CD4-positive, alpha-beta T cell (primary cell): Measurements from ENCODE around the gene ARL2BP. TPM values are rescaled to one million over a fixed set of nuclear protein-coding genes. Genes with fewer than 3 reads are reported as not detected.

Experiments
- ATAC-seq: fragments of 200-7000 bp; cut with Tn5 transposase; one replicate; pipeline ENCODE4 v1.10.0; 2022; ENCODE audit warnings: mild to moderate bottlenecking; ENCODE audit not compliant: poor library complexity
- CTCF ChIA-PET: fragments of 350-600 bp; sonication (Branson Sonifier 250); formaldehyde crosslinking; loops from one replicate; lab custom pipeline; 2021; ENCODE audit warnings: antibody characterized with exemption, inconsistent platforms; lab: Charles Lee
- POLR2A ChIA-PET: fragments of 350-600 bp; sonication (Branson Sonifier 250); formaldehyde crosslinking; loops from one replicate; lab custom pipeline; 2021; ENCODE audit warnings: antibody characterized with exemption, inconsistent platforms; lab: Charles Lee
- DNase-seq, 14 experiments: peaks; one replicate each; pipeline ENCODE4 v3.0.0-alpha.2; 2013 to 2020; ENCODE audit warnings: mixed read lengths in 2 of 14
- H3K27ac ChIP-seq, 2 donors: one replicate each; pipeline versions ENCODE4 v1.5.1 to v1.7.0; 2013; ENCODE audit warnings: low read length in 2 of 2, low read depth in 1 of 2, mild to moderate bottlenecking in 1 of 2
- H3K27me3 ChIP-seq, 2 experiments: 1 replicate in 1 of 2; 2 replicates in 1 of 2; pipeline versions ENCODE4 v1.6.1 to v1.7.0; 2013; ENCODE audit warnings: low read length in 2 of 2, control low read depth in 1 of 2, mild to moderate bottlenecking in 1 of 2, moderate library complexity in 1 of 2; ENCODE audit not compliant: insufficient read depth in 2 of 2, control insufficient read depth in 1 of 2
- H3K36me3 ChIP-seq: one replicate; pipeline ENCODE4 v1.6.1; 2013; ENCODE audit warnings: low read length, control low read depth; ENCODE audit not compliant: insufficient read depth
- H3K4me1 ChIP-seq: one replicate; pipeline ENCODE4 v1.6.1; 2013; ENCODE audit warnings: low read length, control low read depth; ENCODE audit not compliant: insufficient read depth
- H3K4me3 ChIP-seq: one replicate; pipeline ENCODE4 v1.5.1; 2013; ENCODE audit warnings: mild to moderate bottlenecking, low read length, moderate library complexity
- H3K9me3 ChIP-seq, 2 experiments: 1 replicate in 1 of 2; 2 replicates in 1 of 2; pipeline versions ENCODE4 v1.6.1 to v1.7.0; 2013; ENCODE audit warnings: low read length in 2 of 2, mild to moderate bottlenecking in 2 of 2, control low read depth in 1 of 2, moderate library complexity in 1 of 2; ENCODE audit not compliant: control insufficient read depth in 1 of 2, insufficient read depth in 1 of 2
- H3K27ac Mint-ChIP-seq: one replicate; pipeline ENCODE4 v1.8.0; 2020; ENCODE audit warnings: mixed read lengths
- H3K27me3 Mint-ChIP-seq: one replicate; pipeline ENCODE4 v1.8.0; 2021; ENCODE audit warnings: mixed read lengths
- H3K36me3 Mint-ChIP-seq: one replicate; pipeline ENCODE4 v1.8.0; 2021; ENCODE audit warnings: low read depth, mixed read lengths
- H3K4me1 Mint-ChIP-seq: one replicate; pipeline ENCODE4 v1.8.0; 2021; ENCODE audit warnings: low read depth, mixed read lengths
- H3K4me3 Mint-ChIP-seq: one replicate; pipeline ENCODE4 v1.8.0; 2020; ENCODE audit warnings: mild to moderate bottlenecking, mixed read lengths
- H3K9me3 Mint-ChIP-seq: one replicate; pipeline ENCODE4 v1.8.0; 2020; ENCODE audit warnings: mixed read lengths
- intact Hi-C, 2 experiments: fragments of 100-400 bp; cut with DNase I in 1 of 2; cut with micrococcal nuclease in 1 of 2; formaldehyde crosslinking; loops; one replicate each; pipeline versions ENCODE4 v1.15.1 to v1.9.0; 2023 to 2025; cut with DNase I, micrococcal nuclease
- total RNA-seq, 174 experiments: library from RNA in 2 of 174; stranded (reverse) in 2 of 174; gene quantifications; one replicate each; pipeline ENCODE4 v1.2.3 and lab custom pipeline; 2021 to 2026
- TF ChIP-seq, protein P1 (sequence below): fragments of 200-600 bp; IDR thresholded peaks from one replicate; pipeline ENCODE4 v1.8.0; 2022; ENCODE audit warnings: antibody characterized with exemption, mild to moderate bottlenecking

Gene ARL2BP
- total RNA-seq, 2 experiments from 2014 or later: 32.4 to 35.6 TPM

DNA sequence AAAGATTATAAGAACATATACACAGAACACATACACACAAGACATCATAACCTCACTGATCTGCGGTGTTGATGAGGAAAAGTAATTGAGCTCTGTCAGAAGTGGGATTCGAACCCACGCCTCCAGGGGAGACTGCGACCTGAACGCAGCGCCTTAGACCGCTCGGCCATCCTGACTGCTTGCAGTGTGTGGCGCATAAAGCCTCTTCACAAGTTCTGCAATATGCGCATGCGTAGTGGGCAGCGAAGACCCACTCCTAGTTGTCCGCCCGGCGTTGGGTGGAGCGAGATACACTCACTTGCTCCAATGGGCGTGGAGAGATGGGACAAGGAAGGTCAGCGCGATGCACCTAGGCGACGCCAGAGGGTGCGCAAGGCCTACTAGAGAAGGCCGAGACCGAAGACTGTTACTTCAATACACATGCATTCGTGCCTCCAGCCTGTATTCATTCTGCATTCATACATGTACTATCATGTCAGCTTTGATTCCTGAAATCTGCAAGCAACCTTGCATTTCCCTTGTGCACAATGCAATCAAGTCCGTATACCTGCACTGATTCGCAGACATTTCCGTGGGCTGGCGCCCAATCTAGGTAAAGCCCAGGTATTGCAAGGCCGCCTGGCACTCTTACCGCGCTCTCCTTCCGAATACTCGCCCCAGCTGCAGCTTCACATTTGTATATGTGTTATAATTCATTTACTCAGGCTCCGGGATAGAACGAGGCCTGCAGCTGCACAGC lies 55.5 kb downstream of the ARL2BP start:
- CTCF ChIA-PET: interaction anchor here (0.7 to 4.5 kb wide), 16 partner anchors 9 to 237 kb away, joined by 3 to 72 read pairs (median 5); partner anchors contain the start of genes ARL2BP, CCDC102A, CIAPIN1 and COQ9
- H3K27me3 Mint-ChIP-seq: no peaks in the 10 kb centered on the region
- H3K4me3 Mint-ChIP-seq: no peak overlapping the region
- ATAC-seq (peak; percentile 91), DNase-seq (peak; percentile 97 to 100 (median 99))
- Histone ChIP-seq H3K4me1 (peaks cover 54% of the 10 kb centered on the region), H3K36me3 (no peaks in the 10 kb centered on the region), H3K9me3 (no peaks in the 10 kb centered on the region), H3K27ac (peak overlapping the region; percentile 50 to 79), H3K4me3 (peak overlapping the region; percentile 58), H3K27me3 (no peaks in the 10 kb centered on the region)
- intact Hi-C loops: loop anchor here (1.0 to 5.0 kb wide), 10 partner anchors 16 to 432 kb away; partner anchors contain the start of genes ARL2BP (in 1 of the 2), PLLP (in 1 of the 2), POLR2C (in 1 of the 2) and PSME3IP1 (in 1 of the 2)
- POLR2A ChIA-PET: interaction anchor here (1.2 to 2.8 kb wide), 13 partner anchors 11 to 435 kb away, joined by 3 to 31 read pairs (median 7); partner anchors contain the start of genes ARL2BP, CIAPIN1, COQ9 and KATNB1
- H3K4me1 Mint-ChIP-seq: peaks cover 16% of the 10 kb centered on the region
- no peaks in the 10 kb centered on the region for H3K36me3 Mint-ChIP-seq
- H3K27ac Mint-ChIP-seq: no peak overlapping the region
- H3K9me3 Mint-ChIP-seq: no peaks in the 10 kb centered on the region
- TF ChIP-seq, protein P1, sequence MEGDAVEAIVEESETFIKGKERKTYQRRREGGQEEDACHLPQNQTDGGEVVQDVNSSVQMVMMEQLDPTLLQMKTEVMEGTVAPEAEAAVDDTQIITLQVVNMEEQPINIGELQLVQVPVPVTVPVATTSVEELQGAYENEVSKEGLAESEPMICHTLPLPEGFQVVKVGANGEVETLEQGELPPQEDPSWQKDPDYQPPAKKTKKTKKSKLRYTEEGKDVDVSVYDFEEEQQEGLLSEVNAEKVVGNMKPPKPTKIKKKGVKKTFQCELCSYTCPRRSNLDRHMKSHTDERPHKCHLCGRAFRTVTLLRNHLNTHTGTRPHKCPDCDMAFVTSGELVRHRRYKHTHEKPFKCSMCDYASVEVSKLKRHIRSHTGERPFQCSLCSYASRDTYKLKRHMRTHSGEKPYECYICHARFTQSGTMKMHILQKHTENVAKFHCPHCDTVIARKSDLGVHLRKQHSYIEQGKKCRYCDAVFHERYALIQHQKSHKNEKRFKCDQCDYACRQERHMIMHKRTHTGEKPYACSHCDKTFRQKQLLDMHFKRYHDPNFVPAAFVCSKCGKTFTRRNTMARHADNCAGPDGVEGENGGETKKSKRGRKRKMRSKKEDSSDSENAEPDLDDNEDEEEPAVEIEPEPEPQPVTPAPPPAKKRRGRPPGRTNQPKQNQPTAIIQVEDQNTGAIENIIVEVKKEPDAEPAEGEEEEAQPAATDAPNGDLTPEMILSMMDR: peak; percentile 88

DNA sequence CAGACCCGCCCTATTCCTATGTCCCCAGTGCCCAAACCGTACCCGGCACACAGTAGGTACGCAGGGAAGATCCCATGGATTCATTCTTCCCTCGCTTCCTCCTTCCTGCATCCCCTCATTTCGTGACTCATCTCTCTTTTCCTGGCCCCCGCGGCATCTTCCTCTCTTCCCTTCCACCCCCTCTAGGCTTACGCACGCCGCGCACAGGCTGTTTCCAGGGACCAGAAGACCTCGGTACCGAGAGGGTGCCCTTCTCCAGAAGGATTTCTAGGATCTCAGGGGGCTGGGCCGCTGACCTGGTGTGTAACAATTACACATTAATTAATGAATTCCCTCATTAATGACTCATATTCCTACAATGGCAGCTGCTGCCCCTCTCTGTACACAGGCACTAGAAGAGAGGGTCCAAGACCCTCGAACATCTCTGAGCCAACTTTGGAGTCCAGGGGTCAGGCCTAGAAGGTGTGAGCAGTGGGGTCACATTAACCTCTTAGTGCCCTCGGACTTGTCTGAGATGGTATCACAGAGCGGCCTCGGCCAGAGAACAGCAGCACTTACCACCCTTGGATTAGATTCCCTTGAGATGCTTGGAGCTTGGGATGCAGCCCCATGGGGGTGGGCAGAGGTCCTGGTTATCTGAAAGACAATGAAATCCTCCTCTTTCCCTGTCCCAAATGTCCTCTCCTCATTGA lies 56.2 kb downstream of the ARL2BP start:
- Mint-ChIP-seq H3K27ac (no peak overlapping the region), H3K4me3 (peak overlapping the region; percentile 51), H3K9me3 (no peaks in the 10 kb centered on the region), H3K4me1 (peaks cover 16% of the 10 kb centered on the region), H3K36me3 (no peaks in the 10 kb centered on the region), H3K27me3 (no peaks in the 10 kb centered on the region)
- ChIA-PET CTCF (interaction anchor here (0.7 to 4.5 kb wide), 12 partner anchors 10 to 236 kb away, joined by 3 to 72 read pairs (median 7); partner anchors contain the start of genes CCDC102A, CIAPIN1, COQ9 and POLR2C), POLR2A (interaction anchor here (1.0 to 2.8 kb wide), 10 partner anchors 12 to 218 kb away, joined by 4 to 31 read pairs (median 6); partner anchors contain the start of genes CIAPIN1, COQ9, POLR2C and PSME3IP1)
- Histone ChIP-seq H3K27ac (peak overlapping the region in 1 of 2 donors; percentile 19), H3K4me1 (peaks cover 54% of the 10 kb centered on the region), H3K9me3 (no peaks in the 10 kb centered on the region), H3K27me3 (no peaks in the 10 kb centered on the region), H3K36me3 (no peaks in the 10 kb centered on the region), H3K4me3 (peak overlapping the region; percentile 58)
- no peak for ATAC-seq
- peak in 1 of 14 experiments; percentile 11 for DNase-seq
- TF ChIP-seq, protein P1: no peak
- intact Hi-C loops: loop anchor here (1.0 to 5.0 kb wide), 6 partner anchors 16 to 431 kb away; partner anchors contain the start of genes PLLP (in 1 of the 2), POLR2C (in 1 of the 2), PSME3IP1 (in 1 of the 2) and RSPRY1 (in 1 of the 2)

Other genes with a start within 250 kb of the ARL2BP start
- 1 to 10 TPM; 2.2 to 3.5 TPM for gene CPNE2, start 152.7 kb upstream of the ARL2BP start, total RNA-seq
- gene PSME3IP1, start 59.2 kb upstream of the ARL2BP start, total RNA-seq: 10 to 100 TPM; 77.1 to 77.9 TPM
- gene RSPRY1, start 58.9 kb upstream of the ARL2BP start, total RNA-seq: 10 to 100 TPM; 19.9 to 21.3 TPM
- 1 to 10 TPM; 1.8 to 2.5 TPM for gene PLLP, start 39.4 kb downstream of the ARL2BP start, total RNA-seq
- not detected for gene CCL22, start 113.5 kb downstream of the ARL2BP start, total RNA-seq
- gene CX3CL1, start 127.2 kb downstream of the ARL2BP start, total RNA-seq: not detected
- gene CCL17, start 159.5 kb downstream of the ARL2BP start, total RNA-seq: not detected
- gene CIAPIN1, start 202.1 kb downstream of the ARL2BP start, total RNA-seq: 10 to 100 TPM; 27.8 to 28.0 TPM
- gene COQ9, start 202.2 kb downstream of the ARL2BP start, total RNA-seq: 1 to 10 TPM; 7.0 to 7.6 TPM
- gene POLR2C, start 217.4 kb downstream of the ARL2BP start, total RNA-seq: 100 to 1,000 TPM; 124 to 125 TPM
- gene DOK4, start 241.2 kb downstream of the ARL2BP start, total RNA-seq: 1 to 10 TPM; 2.4 to 2.9 TPM